Measurements from ENCODE around the gene CPSF3. TPM values are rescaled to one million over a fixed set of nuclear protein-coding genes. Genes with fewer than 3 reads are reported as not detected.
"Not testable (repeated sequence)": the region's sequence is repeated elsewhere in the genome, so short reads cannot be mapped to it uniquely, and the experiment has no call there.

The CPSF3 gene
- total and polyA plus RNA-seq, 4 donors = 34.9 to 39.2 (median 35.1) TPM

- Histone ChIP-seq H3K27ac (ENCODE audit: low read depth, low read length) (no peak overlapping the region), H3K4me1 (ENCODE audit: control insufficient read depth, insufficient read depth, low read length) (no peaks in the 10 kb centered on the region), H3K27me3 (ENCODE audit: control insufficient read depth, insufficient read depth, low read length) (no peaks in the 10 kb centered on the region), H3K4me3 (ENCODE audit: low read depth, low read length) (no peak overlapping the region), H3K9me3 (ENCODE audit: control insufficient read depth, insufficient read depth, low read length) (no peaks in the 10 kb centered on the region), H3K36me3 (ENCODE audit: control insufficient read depth, insufficient read depth, low read length) (peaks cover 54% of the 10 kb centered on the region)
- DNase-seq (ENCODE audit: low read depth in 4 of 6, low spot score in 6 of 6) = no peak
- 75% methylated on average over 1 of the region's 2 CpGs for WGBS (ENCODE audit: insufficient coverage)
Observed at GRCh38 chr2:9490789-9491188, 67.3 kb downstream of the CPSF3 start.

GRCh38 chr2:9492927-9493326 lies 69.5 kb downstream of the CPSF3 start:
- H3K36me3 ChIP-seq (ENCODE audit: control insufficient read depth, insufficient read depth, low read length) = peaks cover 53% of the 10 kb centered on the region
- whole genome bisulfite sequencing (ENCODE audit: insufficient coverage) = no CpG with 5 or more reads among the region's 2 CpGs
- H3K9me3 ChIP-seq (ENCODE audit: control insufficient read depth, insufficient read depth, low read length) = no peaks in the 10 kb centered on the region
- no peaks in the 10 kb centered on the region for H3K4me1 ChIP-seq (ENCODE audit: control insufficient read depth, insufficient read depth, low read length)
- H3K27me3 ChIP-seq (ENCODE audit: control insufficient read depth, insufficient read depth, low read length) = no peaks in the 10 kb centered on the region
- no peak for DNase-seq (ENCODE audit: low read depth in 4 of 6, low spot score in 6 of 6)
- no peak overlapping the region for H3K27ac ChIP-seq (ENCODE audit: low read depth, low read length)
- no peak overlapping the region for H3K4me3 ChIP-seq (ENCODE audit: low read depth, low read length)

DNA sequence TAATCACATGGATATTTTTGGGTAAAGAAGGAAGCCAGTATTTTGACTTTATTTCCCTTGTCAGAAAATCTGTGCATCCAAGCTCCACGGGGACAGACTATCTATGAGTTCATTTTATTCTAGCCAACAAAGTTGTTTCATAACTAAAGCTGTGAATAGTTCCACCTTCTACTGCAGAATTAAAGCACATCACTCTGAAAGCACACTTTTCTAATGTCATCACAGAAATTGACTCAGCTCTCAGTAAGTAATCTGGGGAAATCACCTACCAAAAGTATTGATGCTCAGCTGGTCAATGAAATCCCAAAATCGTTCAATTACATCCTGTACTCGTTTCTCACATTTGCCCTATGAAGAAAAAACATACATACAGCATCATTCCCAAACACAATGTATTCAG lies 70.0 kb downstream of the CPSF3 start:
- Histone ChIP-seq H3K36me3 (ENCODE audit: control insufficient read depth, insufficient read depth, low read length) (peaks cover 53% of the 10 kb centered on the region), H3K27ac (ENCODE audit: low read depth, low read length) (no peak overlapping the region), H3K4me3 (ENCODE audit: low read depth, low read length) (no peak overlapping the region), H3K27me3 (ENCODE audit: control insufficient read depth, insufficient read depth, low read length) (no peaks in the 10 kb centered on the region), H3K4me1 (ENCODE audit: control insufficient read depth, insufficient read depth, low read length) (no peaks in the 10 kb centered on the region), H3K9me3 (ENCODE audit: control insufficient read depth, insufficient read depth, low read length) (no peaks in the 10 kb centered on the region)
- DNase-seq (ENCODE audit: low read depth in 4 of 6, low spot score in 6 of 6) = no peak
- 91% methylated on average over 1 of the region's 3 CpGs for WGBS (ENCODE audit: insufficient coverage)

- whole genome bisulfite sequencing (ENCODE audit: insufficient coverage) = 89% methylated on average over 1 of the region's 1 CpG
- Histone ChIP-seq H3K27me3 (ENCODE audit: control insufficient read depth, insufficient read depth, low read length) (no peaks in the 10 kb centered on the region), H3K36me3 (ENCODE audit: control insufficient read depth, insufficient read depth, low read length) (peaks cover 53% of the 10 kb centered on the region), H3K4me3 (ENCODE audit: low read depth, low read length) (no peak overlapping the region), H3K27ac (ENCODE audit: low read depth, low read length) (no peak overlapping the region), H3K4me1 (ENCODE audit: control insufficient read depth, insufficient read depth, low read length) (no peaks in the 10 kb centered on the region), H3K9me3 (ENCODE audit: control insufficient read depth, insufficient read depth, low read length) (no peaks in the 10 kb centered on the region)
- no peak for DNase-seq (ENCODE audit: low read depth in 4 of 6, low spot score in 6 of 6)
Observed at GRCh38 chr2:9494081-9494480, 70.6 kb downstream of the CPSF3 start.

- Histone ChIP-seq H3K27me3 (ENCODE audit: control insufficient read depth, insufficient read depth, low read length) (no peaks in the 10 kb centered on the region), H3K27ac (ENCODE audit: low read depth, low read length) (no peak overlapping the region), H3K9me3 (ENCODE audit: control insufficient read depth, insufficient read depth, low read length) (no peaks in the 10 kb centered on the region), H3K4me1 (ENCODE audit: control insufficient read depth, insufficient read depth, low read length) (no peaks in the 10 kb centered on the region), H3K4me3 (ENCODE audit: low read depth, low read length) (no peak overlapping the region), H3K36me3 (ENCODE audit: control insufficient read depth, insufficient read depth, low read length) (peaks cover 39% of the 10 kb centered on the region)
- no peak for DNase-seq (ENCODE audit: low read depth in 4 of 6, low spot score in 6 of 6)
- 94% methylated on average over 4 of the region's 4 CpGs for WGBS (ENCODE audit: insufficient coverage)
Observed at GRCh38 chr2:9497017-9497416, 73.6 kb downstream of the CPSF3 start.

DNA sequence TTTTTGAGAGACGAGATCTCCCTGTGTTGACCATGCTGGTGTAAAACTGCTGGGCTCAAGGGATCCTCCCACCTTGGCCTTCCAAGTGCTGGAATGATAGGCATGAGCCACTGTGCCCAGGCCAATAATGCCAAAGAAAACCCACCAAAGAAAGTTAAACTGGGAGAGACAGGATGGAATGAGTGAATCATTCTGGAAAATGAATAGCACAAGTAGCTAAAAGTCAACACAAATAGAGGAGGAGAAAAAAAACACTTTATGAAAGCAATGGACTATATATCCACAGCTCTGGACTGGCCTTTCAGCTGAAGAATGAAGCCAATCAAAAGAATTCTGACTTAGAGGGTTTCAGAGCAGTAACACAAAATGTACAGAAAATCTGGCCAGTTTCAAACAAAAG lies 74.8 kb downstream of the CPSF3 start:
- Histone ChIP-seq H3K4me1 (ENCODE audit: control insufficient read depth, insufficient read depth, low read length) (no peaks in the 10 kb centered on the region), H3K9me3 (ENCODE audit: control insufficient read depth, insufficient read depth, low read length) (no peaks in the 10 kb centered on the region), H3K27me3 (ENCODE audit: control insufficient read depth, insufficient read depth, low read length) (no peaks in the 10 kb centered on the region), H3K4me3 (ENCODE audit: low read depth, low read length) (no peak overlapping the region), H3K36me3 (ENCODE audit: control insufficient read depth, insufficient read depth, low read length) (peaks cover 41% of the 10 kb centered on the region), H3K27ac (ENCODE audit: low read depth, low read length) (no peak overlapping the region)
- no peak for DNase-seq (ENCODE audit: low read depth in 4 of 6, low spot score in 6 of 6)
- WGBS (ENCODE audit: insufficient coverage) = 86% methylated on average over 1 of the region's 1 CpG

DNA sequence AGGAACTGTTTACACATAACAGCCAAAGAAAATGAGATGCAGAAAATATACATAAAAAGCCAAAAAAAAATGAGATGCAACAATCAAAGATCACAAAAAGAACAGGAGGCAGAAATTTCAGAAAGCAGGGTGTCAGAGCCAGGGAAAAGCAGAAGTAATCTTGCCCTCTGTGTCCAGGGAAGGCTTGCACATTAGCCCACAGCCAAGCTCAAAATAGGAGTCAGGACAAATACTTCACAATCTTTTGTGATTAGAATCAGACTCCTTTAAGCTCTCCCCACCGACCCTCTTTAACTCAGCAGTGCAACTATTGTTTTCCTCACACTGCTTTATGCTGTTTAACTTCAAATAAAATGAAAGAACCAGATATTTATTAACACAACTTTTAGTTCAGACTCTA lies 85.5 kb downstream of the CPSF3 start:
- H3K36me3 ChIP-seq (ENCODE audit: control insufficient read depth, insufficient read depth, low read length) = peaks cover 18% of the 10 kb centered on the region
- no peak overlapping the region for H3K4me3 ChIP-seq (ENCODE audit: low read depth, low read length)
- no peaks in the 10 kb centered on the region for H3K9me3 ChIP-seq (ENCODE audit: control insufficient read depth, insufficient read depth, low read length)
- no peak for DNase-seq (ENCODE audit: low read depth in 4 of 6, low spot score in 6 of 6)
- H3K27ac ChIP-seq (ENCODE audit: low read depth, low read length) = no peak overlapping the region
- no CpG with 5 or more reads among the region's 1 CpG for WGBS (ENCODE audit: insufficient coverage)
- no peaks in the 10 kb centered on the region for H3K4me1 ChIP-seq (ENCODE audit: control insufficient read depth, insufficient read depth, low read length)
- no peaks in the 10 kb centered on the region for H3K27me3 ChIP-seq (ENCODE audit: control insufficient read depth, insufficient read depth, low read length)

- not testable (repeated sequence) for H3K4me1 ChIP-seq (ENCODE audit: control insufficient read depth, insufficient read depth, low read length); H3K36me3 ChIP-seq (ENCODE audit: control insufficient read depth, insufficient read depth, low read length); H3K27me3 ChIP-seq (ENCODE audit: control insufficient read depth, insufficient read depth, low read length); H3K9me3 ChIP-seq (ENCODE audit: control insufficient read depth, insufficient read depth, low read length); H3K4me3 ChIP-seq (ENCODE audit: low read depth, low read length); H3K27ac ChIP-seq (ENCODE audit: low read depth, low read length); DNase-seq (ENCODE audit: low read depth in 4 of 6, low spot score in 6 of 6)
- WGBS (ENCODE audit: insufficient coverage) = 100% methylated on average over 1 of the region's 3 CpGs
Observed at GRCh38 chr2:9513946-9514345, 90.5 kb downstream of the CPSF3 start.

- Histone ChIP-seq H3K36me3 (ENCODE audit: control insufficient read depth, insufficient read depth, low read length) (peaks cover 12% of the 10 kb centered on the region), H3K4me3 (ENCODE audit: low read depth, low read length) (no peak overlapping the region), H3K27ac (ENCODE audit: low read depth, low read length) (no peak overlapping the region), H3K4me1 (ENCODE audit: control insufficient read depth, insufficient read depth, low read length) (no peaks in the 10 kb centered on the region), H3K9me3 (ENCODE audit: control insufficient read depth, insufficient read depth, low read length) (no peaks in the 10 kb centered on the region), H3K27me3 (ENCODE audit: control insufficient read depth, insufficient read depth, low read length) (no peaks in the 10 kb centered on the region)
- no peak for DNase-seq (ENCODE audit: low read depth in 4 of 6, low spot score in 6 of 6)
- WGBS (ENCODE audit: insufficient coverage) = no CpG with 5 or more reads among the region's 2 CpGs
Observed at GRCh38 chr2:9517118-9517782, 93.8 kb downstream of the CPSF3 start.

- Histone ChIP-seq H3K4me3 (ENCODE audit: low read depth, low read length) (no peak overlapping the region), H3K9me3 (ENCODE audit: control insufficient read depth, insufficient read depth, low read length) (no peaks in the 10 kb centered on the region), H3K36me3 (ENCODE audit: control insufficient read depth, insufficient read depth, low read length) (peaks cover 9% of the 10 kb centered on the region), H3K4me1 (ENCODE audit: control insufficient read depth, insufficient read depth, low read length) (no peaks in the 10 kb centered on the region), H3K27me3 (ENCODE audit: control insufficient read depth, insufficient read depth, low read length) (no peaks in the 10 kb centered on the region), H3K27ac (ENCODE audit: low read depth, low read length) (no peak overlapping the region)
- 83% methylated on average over 2 of the region's 3 CpGs for whole genome bisulfite sequencing (ENCODE audit: insufficient coverage)
- DNase-seq (ENCODE audit: low read depth in 4 of 6, low spot score in 6 of 6) = no peak
Observed at GRCh38 chr2:9518163-9518562, 94.7 kb downstream of the CPSF3 start.

Measured in spinal cord (tissue), 10 donors.